Erythroblast (primary cell): Measurements from ENCODE around the gene COQ3.

Source experiments
- DNase-seq, 2 experiments: peaks; one replicate each; lab custom pipeline; 2025; lab: John Stamatoyannopoulos, UW
- GATA1 ChIP-seq: IDR thresholded peaks from 2 replicates; pipeline ENCODE4 v1.6.1; 2011; ENCODE audit warnings: low read depth, mild to moderate bottlenecking, control low read depth, low read length, moderate library complexity
- POLR2A ChIP-seq: IDR thresholded peaks from 2 replicates; pipeline ENCODE4 v1.6.1; 2011; ENCODE audit warnings: mild to moderate bottlenecking, low read length

Gene COQ3

GRCh38 chr6:99415446-99415845 lies 21.5 kb upstream of the COQ3 start:
- TF ChIP-seq POLR2A, result no peak
- no peak for TF ChIP-seq GATA1
- no peak for DNase-seq

DNA sequence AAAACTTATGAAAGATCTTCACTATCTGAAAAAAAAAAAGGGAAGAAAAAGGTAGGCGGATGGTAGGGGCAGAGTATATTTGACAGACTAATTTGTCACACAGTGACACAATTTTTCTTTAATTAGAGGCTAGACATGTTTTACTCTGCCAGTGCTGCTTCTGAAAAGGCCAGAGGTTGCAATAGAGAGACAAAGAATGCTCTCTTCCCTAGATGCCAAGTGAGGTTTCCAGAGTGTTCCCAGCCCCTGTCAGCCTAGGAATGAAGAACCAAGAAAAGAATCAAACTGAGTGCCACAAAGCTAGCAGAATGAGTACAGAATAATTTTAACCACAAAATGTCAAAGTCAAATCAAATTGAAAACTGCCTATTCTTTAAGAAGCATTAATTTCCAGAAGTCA lies 18.1 kb upstream of the COQ3 start:
- DNase-seq, result no peak
- no peak for TF ChIP-seq GATA1
- TF ChIP-seq POLR2A, result no peak

- no peak for DNase-seq
- no peak for TF ChIP-seq POLR2A
- TF ChIP-seq GATA1, result no peak
These were observed 15.7 kb upstream of the COQ3 start for GRCh38 chr6:99409672-99410071.

DNA sequence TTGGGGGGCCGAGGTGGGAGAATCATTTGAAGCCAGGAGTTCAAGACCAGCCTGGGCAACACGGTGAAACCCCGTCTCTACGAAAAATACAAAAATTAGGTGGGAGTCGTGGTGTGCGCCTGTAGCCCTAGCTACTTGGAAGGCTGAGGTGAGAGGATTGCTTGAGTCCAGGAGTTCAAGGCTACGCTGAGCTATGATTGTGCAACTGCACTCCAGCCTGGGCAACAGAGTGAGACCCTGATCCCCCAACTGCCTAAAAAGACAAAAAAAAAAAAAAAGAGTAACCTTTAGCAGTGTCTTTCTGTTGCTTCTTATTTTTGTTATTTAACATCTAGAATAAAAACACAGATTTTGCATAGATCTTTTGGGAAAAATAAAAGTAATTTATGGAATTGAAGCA lies 13.1 kb upstream of the COQ3 start:
- DNase-seq, result no peak
- no peak for TF ChIP-seq GATA1
- TF ChIP-seq POLR2A, result no peak

DNA sequence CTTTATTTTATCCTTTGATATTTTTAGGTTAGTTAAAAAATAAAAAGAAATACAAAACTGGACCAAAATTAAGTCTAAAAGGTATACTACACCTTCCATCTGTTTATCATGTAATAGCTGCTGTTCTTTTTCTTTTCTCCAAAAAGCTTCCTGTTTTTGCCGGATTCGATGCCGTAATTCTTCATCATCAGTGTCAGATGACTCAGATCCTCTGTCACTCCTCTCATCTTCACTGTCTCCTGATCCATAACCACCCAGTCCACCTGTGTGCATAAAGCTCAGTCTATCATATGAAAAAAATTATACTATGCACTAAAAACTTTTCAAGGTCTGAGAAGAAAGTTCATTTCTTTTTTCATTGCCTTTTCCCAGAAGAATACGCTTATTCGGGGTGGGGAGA lies 8.5 kb upstream of the COQ3 start:
- no peak for TF ChIP-seq POLR2A
- TF ChIP-seq GATA1, result no peak
- DNase-seq, result no peak

DNA sequence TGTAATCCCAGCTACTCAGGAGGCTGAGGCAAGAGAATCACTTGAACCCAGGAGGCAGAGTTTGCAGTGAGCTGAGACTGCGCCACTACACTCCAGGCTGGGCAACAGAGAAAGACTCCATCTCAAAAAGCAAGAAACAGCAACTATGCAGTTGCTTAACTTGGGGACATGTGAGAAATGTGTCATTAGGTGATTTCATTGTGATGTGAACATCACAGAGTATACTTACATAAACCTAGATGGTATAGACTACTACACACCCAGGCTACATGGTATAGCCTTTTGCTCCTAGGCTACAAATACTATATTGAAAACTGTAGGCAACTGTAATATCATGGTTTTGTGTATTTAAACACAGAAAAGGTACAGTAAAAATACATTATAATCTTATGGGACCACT lies 3.3 kb upstream of the COQ3 start:
- DNase-seq, result no peak
- TF ChIP-seq GATA1, result no peak

DNA sequence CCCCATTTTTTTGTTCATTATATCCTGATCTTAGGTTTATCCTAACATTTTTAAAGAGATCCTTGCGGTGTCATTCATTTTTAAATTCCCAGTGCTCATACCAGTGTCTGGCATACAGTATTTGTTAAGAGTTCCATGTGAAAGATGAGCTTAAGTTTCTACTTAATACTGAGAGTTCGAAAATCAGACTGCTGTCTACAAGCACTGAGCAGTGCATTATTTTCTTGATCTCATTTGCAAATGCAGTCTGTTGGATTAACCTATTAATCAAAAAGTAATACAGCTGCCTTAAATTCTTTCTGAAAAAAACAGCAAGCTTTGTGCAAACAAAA lies 663 bp downstream of the COQ3 start:
- DNase-seq, result no peak
- TF ChIP-seq POLR2A (no peak), GATA1 (no peak)

- no peak for DNase-seq
- TF ChIP-seq GATA1 (no peak), POLR2A (no peak)
These were observed 3.1 kb downstream of the COQ3 start for GRCh38 chr6:99390896-99391295.

GRCh38 chr6:99384507-99384906 lies 9.5 kb downstream of the COQ3 start:
- DNase-seq, result no peak
- TF ChIP-seq POLR2A, result no peak
- TF ChIP-seq GATA1, result no peak

DNA sequence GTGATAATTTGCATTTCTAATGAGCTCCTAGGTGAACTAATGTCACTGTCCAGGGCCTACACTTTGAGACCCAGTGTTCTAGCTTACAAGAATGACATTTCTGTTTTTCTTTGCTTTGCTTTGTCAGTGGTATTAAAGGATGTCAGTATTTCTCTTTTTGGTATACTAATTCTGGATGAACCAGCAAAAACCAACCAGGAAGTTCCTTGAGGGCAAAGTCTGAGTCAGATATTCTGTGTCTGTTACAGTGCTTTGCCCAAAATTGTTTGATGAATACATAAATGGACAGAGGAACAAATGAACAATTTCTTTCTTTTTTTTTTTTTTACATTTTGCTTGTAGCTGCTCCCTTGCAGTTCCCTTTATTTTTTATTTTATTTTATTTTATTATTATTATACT lies 15.4 kb downstream of the COQ3 start:
- DNase-seq, result no peak
- TF ChIP-seq GATA1 (no peak), POLR2A (no peak)

GRCh38 chr6:99369533-99369932 lies 24.5 kb downstream of the COQ3 start:
- DNase-seq, result no peak
- TF ChIP-seq GATA1 (no peak), POLR2A (no peak)

DNA sequence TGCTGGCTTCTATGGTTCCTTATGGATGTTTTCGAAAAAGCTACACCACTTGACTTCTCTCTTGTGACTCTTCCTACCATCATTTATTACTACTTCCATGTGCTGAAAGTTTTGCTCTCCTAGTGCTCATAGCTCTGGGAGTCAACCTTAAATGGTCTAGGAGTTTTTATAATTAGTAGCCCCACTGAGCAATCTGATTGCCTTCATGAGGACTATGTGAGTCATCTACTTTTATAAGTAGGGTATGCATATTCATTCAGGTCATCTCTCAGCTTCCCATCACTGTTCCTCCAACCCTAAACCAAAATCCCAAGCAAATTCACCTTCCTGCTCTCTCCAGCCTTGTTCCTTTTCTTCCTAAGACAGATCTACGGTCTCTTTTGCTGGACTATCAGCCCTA lies 27.1 kb downstream of the COQ3 start:
- DNase-seq, result no peak
- no peak for TF ChIP-seq GATA1

DNA sequence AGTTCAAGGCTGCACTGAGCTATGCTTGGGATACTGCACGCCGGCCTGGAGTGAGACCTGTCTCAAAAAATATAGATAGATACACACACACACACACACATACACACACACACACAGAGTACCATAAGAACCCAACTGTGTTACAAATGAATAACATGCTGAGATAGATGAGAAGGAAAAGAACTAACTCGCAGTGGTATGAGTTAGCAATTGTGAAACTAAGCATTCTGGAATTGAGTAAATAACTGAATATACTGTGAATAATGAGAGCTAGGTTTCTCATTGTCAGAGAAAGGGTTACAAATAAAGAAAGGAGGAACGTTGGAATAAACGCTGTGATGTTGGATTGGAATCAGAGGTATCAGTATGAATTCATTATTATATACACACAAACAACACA lies 30.0 kb downstream of the COQ3 start:
- TF ChIP-seq GATA1, result no peak
- no peak for TF ChIP-seq POLR2A

GRCh38 chr6:99362678-99363268 lies 31.2 kb downstream of the COQ3 start:
- TF ChIP-seq GATA1 (no peak), POLR2A (no peak)
- no peak for DNase-seq

More for the DNA sequence above, 30.0 kb downstream of the COQ3 start:
- DNase-seq, result no peak

- no peak for DNase-seq
- TF ChIP-seq GATA1 (no peak), POLR2A (no peak)
These were observed 34.2 kb downstream of the COQ3 start for GRCh38 chr6:99359800-99360199.

GRCh38 chr6:99356641-99357040 lies 37.4 kb downstream of the COQ3 start:
- DNase-seq, result no peak
- TF ChIP-seq GATA1, result no peak
- no peak for TF ChIP-seq POLR2A

DNA sequence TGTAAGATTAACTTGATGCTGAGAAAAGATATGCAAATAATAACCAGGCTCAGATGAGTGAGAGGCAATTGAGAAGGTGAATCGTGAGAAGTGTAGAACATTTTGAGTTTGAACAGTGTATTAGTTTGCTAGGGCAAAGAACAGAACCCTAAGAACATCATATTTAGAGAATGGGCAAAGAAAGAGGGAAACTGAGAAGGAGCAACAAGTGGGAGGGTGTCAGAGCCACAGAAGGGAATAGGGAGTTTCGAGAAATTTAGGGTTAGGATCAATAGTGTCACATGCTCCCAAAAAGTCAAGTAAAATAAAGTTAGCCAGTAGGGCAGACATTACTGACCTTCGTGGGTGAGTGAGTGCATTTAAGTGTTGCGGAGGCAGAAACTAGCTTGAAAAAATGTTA lies 39.0 kb downstream of the COQ3 start:
- no peak for DNase-seq
- TF ChIP-seq POLR2A, result no peak
- no peak for TF ChIP-seq GATA1

GRCh38 chr6:99353126-99353525 lies 40.9 kb downstream of the COQ3 start:
- TF ChIP-seq GATA1 (no peak), POLR2A (no peak)

More at GRCh38 chr6:99353126-99353525, 40.9 kb downstream of the COQ3 start:
- DNase-seq, result no peak
